Fibroblast of the aortic adventitia (primary cell): Measurements from ENCODE around the gene SERTAD3. TPM values are rescaled to one million over a fixed set of nuclear protein-coding genes. Genes with fewer than 3 reads are reported as not detected.

Experiments
- DNase-seq: peaks from one replicate; pipeline ENCODE4 v3.0.0-alpha.2; 2010; ENCODE audit warnings: low read depth
- H3K4me3 ChIP-seq: 2 replicates; pipeline ENCODE4 v1.5.1; 2011; ENCODE audit warnings: low read depth, mild to moderate bottlenecking, control low read depth, low read length, moderate library complexity
- total RNA-seq: library from RNA; depleted of rRNA; stranded (reverse); fragments of >200 nt; gene quantifications from 2 replicates; pipeline ENCODE4 v1.2.3, GENCODE V29; 2012; ENCODE audit warnings: low replicate concordance
- TF ChIP-seq, protein P1 (sequence below): IDR thresholded peaks from 2 replicates; pipeline ENCODE4 v1.5.1; 2011; ENCODE audit warnings: mild to moderate bottlenecking, low read length, control low read depth, inconsistent platforms; ENCODE audit not compliant: insufficient read depth

The SERTAD3 gene
- total RNA-seq, 1 donor = 24.4 TPM

DNA sequence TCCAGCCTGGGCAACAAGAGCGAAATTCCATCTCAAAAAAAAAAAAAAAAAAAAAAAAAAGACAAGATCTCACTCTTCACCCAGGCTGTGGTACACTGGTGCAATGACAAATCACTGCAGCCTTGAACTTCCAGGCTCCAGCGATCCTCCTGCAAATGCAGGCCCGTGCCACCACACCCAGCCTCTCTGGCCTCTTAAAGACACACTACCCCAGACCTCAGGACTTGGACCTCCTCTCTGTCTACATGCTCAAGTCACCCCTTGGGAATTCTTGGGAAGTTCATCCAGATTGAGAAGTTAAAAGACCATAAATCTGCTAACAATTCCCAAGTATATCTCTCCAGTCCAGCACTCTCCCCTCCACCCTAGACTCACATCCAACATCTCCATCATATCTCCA is 43.6 kb downstream of the SERTAD3 start:
- peak; percentile 48 for DNase-seq
- no peak overlapping the region for H3K4me3 ChIP-seq

DNA sequence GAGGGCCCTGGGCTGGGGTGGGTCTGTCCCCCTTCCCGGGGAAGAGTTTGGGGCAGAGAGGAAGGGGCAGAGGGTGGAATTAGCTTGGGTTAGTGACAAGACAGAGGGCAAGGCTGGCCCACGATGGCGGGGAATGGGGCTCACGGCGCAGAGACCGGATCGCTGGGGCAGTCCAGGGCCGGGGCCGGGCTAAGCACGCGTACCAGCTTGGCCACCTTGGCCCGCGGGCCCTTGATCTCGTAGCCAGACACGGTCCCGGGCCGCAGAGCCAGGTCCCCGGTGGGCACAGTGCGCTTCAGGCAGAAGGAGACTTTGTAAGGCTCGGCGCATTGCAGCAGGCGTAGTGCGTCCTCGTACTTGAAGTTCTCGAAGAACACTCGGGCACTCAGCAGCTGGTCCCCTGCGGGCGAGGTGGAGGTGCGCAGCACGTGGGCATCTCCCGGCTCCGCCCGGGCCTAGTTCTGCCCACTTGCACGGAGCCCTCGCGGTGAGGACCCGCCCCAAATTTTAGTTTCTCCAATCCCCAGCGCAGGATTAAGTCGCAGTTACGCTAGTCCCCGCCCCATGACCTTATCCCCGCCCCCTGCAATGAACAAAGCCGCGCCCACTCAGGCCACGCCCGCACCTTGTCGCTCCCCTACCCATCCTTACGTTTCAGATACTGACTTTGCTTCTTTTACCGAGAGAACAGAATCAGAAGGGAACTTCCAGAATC is 45.6 kb downstream of the SERTAD3 start:
- TF ChIP-seq, protein P1, sequence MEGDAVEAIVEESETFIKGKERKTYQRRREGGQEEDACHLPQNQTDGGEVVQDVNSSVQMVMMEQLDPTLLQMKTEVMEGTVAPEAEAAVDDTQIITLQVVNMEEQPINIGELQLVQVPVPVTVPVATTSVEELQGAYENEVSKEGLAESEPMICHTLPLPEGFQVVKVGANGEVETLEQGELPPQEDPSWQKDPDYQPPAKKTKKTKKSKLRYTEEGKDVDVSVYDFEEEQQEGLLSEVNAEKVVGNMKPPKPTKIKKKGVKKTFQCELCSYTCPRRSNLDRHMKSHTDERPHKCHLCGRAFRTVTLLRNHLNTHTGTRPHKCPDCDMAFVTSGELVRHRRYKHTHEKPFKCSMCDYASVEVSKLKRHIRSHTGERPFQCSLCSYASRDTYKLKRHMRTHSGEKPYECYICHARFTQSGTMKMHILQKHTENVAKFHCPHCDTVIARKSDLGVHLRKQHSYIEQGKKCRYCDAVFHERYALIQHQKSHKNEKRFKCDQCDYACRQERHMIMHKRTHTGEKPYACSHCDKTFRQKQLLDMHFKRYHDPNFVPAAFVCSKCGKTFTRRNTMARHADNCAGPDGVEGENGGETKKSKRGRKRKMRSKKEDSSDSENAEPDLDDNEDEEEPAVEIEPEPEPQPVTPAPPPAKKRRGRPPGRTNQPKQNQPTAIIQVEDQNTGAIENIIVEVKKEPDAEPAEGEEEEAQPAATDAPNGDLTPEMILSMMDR = no peak
- no peak overlapping the region for H3K4me3 ChIP-seq
- no peak for DNase-seq

More for the DNA sequence above, 43.6 kb downstream of the SERTAD3 start:
- TF ChIP-seq, protein P1 = no peak

DNA sequence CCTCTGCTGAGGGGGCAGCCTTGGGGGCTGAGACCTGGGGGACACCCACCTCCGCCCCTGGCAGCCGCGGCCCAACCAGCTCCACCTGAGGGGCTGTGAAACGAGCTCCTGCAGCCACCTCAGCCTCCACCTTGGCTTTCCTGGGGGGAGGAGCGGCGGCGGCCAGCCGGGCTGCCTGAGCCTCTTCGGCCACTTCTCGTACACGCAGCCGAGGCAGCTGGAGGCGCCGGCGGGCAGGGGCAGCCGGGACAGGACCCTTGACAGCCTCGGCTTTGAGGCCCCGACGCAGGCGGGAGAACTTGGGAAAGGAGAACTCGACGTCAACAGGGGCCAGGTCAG is 46.6 kb downstream of the SERTAD3 start:
- DNase-seq = no peak
- no peak overlapping the region for H3K4me3 ChIP-seq
- TF ChIP-seq, protein P1 = no peak

DNA sequence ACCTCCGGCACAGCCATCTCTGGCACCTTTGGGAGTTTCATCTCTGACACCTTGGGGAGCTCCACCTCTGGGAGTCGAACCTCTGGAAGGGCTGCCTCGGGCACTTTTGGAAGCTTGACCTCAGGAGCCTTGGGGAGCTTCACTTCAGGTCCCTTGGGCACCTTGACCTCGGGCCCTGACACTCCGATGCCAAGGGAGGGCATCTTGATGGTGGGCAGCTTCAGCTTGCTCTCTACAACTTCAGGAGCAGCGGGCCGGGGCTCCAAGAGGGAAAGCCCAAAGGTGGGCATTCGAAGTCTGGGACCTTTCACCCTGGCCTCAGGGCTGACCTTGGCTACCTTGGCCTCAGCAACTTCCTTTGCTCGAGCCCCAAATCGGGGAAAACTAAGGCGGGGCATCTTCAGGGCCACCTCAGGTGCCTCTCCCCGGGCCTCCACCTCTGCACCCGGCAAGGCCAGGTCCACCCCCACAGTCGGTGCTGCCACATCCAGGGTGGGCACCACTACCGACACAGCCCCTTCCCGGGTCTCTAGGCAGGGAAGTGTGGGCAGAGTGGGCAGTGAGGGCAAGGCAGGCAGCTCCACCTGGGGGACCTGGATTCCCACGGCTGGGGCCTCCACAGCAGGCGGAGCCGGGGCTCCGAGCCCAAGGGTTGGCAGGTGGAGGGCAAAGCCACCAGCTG is 47.1 kb downstream of the SERTAD3 start:
- TF ChIP-seq, protein P1 = no peak

DNA sequence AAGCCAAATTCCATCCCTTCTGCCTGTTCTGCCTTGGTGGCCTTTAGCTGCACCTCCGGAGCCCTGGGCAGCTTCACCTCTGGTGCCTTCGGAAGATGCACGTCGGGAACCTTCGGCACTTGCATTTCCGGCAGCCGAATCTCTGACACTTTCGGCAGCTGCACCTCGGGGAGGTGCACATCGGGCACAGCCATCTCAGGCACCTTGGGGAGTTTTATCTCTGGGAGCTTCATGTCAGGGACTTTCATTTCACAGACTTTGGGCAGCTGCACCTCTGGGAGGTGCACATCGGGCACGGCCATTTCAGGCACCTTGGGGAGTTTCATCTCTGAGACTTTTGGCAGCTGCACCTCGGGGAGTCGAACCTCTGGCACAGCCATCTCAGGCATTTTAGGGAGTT is 48.2 kb downstream of the SERTAD3 start:
- TF ChIP-seq, protein P1 = no peak
- no peak for DNase-seq
- H3K4me3 ChIP-seq = no peak overlapping the region

More for the DNA sequence above, 47.1 kb downstream of the SERTAD3 start:
- DNase-seq = no peak
- no peak overlapping the region for H3K4me3 ChIP-seq

DNA sequence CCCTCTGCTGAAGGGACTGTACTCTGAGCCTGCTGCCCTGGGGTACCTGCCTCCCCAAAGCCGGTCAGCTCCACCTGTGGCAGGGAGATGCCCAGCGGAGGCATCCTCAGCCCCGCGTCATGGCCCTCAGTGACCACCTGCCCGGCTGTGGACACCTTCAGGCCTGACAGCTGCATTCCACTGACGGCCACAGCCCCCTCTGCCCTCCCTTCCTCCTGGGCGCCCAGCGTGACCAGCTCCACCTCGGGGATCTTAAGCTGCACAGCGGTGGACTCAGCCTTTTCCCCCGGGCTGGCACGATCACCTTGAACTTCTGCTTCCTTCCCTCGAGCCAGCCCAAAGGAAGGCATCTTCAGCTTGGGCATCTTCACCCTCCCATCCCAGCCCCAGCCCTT is 49.3 kb downstream of the SERTAD3 start:
- no peak overlapping the region for H3K4me3 ChIP-seq
- no peak for DNase-seq
- TF ChIP-seq, protein P1 = no peak
